ENCODE data around the gene PRSS36. TPM values are rescaled to one million over a fixed set of nuclear protein-coding genes. Genes with fewer than 3 reads are reported as not detected.

PRSS36 gene
- total RNA-seq, 2 donors from 2014 or later = 4.3 to 4.7 TPM

- peaks cover 4% of the 10 kb centered on the region for H3K4me1 ChIP-seq (replicated peaks)
Measured at GRCh38 chr16:31114468-31114867, 35.4 kb downstream of the PRSS36 start.

GRCh38 chr16:31113121-31114120, 36.4 kb downstream of the PRSS36 start:
- DNase-seq (ENCODE audit: low spot score) = no peak
- intact Hi-C loops (cut with DNase I) = no loop called here
- TF ChIP-seq CTCF (IDR thresholded peaks at IDR 0.05) = no peak
- TF ChIP-seq POLR2AphosphoS5 (IDR thresholded peaks at IDR 0.05) = no peak
- TF ChIP-seq POLR2A (IDR thresholded peaks at IDR 0.05) = no peak
- Histone ChIP-seq H3K27ac (peak overlapping the region; percentile 11 to 17), H3K36me3 (peaks cover 0 to 8% of the 10 kb centered on the region in 2 donors), H3K27me3 (replicated peaks; ENCODE audit: insufficient read depth) (no peaks in the 10 kb centered on the region), H3K9me3 (no peaks in the 10 kb centered on the region), H3K4me1 (replicated peaks) (peaks cover 11% of the 10 kb centered on the region), H3K4me3 (no peak overlapping the region)
- WGBS = 64% methylated on average over 5 of the region's 5 CpGs

More at GRCh38 chr16:31114468-31114867, 35.4 kb downstream of the PRSS36 start:
- DNase-seq (ENCODE audit: low spot score) = no peak
- peak; percentile 18 for TF ChIP-seq POLR2AphosphoS5 (IDR thresholded peaks at IDR 0.05)
- no peak for TF ChIP-seq CTCF (IDR thresholded peaks at IDR 0.05)
- Histone ChIP-seq H3K27me3 (replicated peaks; ENCODE audit: insufficient read depth) (no peaks in the 10 kb centered on the region), H3K27ac (peak overlapping the region; percentile 16 to 17), H3K9me3 (no peaks in the 10 kb centered on the region), H3K4me3 (no peak overlapping the region), H3K36me3 (peaks cover 0 to 8% of the 10 kb centered on the region in 2 donors)
- WGBS = 50% methylated on average over 8 of the region's 8 CpGs
- intact Hi-C loops (cut with DNase I) = no loop called here

- intact Hi-C loops (cut with DNase I) = no loop called here
- no peak overlapping the region for H3K27ac ChIP-seq
- no peaks in the 10 kb centered on the region for H3K9me3 ChIP-seq
- WGBS = 65% methylated on average over 2 of the region's 2 CpGs
- peaks cover 11% of the 10 kb centered on the region for H3K4me1 ChIP-seq (replicated peaks)
- H3K4me3 ChIP-seq = no peak overlapping the region
- DNase-seq (ENCODE audit: low spot score) = no peak
- TF ChIP-seq POLR2A (IDR thresholded peaks at IDR 0.05) = no peak
- no peak for TF ChIP-seq POLR2AphosphoS5 (IDR thresholded peaks at IDR 0.05)
- TF ChIP-seq CTCF (IDR thresholded peaks at IDR 0.05) = no peak
- H3K36me3 ChIP-seq = peaks cover 0 to 8% of the 10 kb centered on the region in 2 donors
- no peaks in the 10 kb centered on the region for H3K27me3 ChIP-seq (replicated peaks; ENCODE audit: insufficient read depth)
Measured at GRCh38 chr16:31112711-31113110, 37.2 kb downstream of the PRSS36 start.

GRCh38 chr16:31111881-31112466, 37.9 kb downstream of the PRSS36 start:
- intact Hi-C loops (cut with DNase I) = no loop called here
- Histone ChIP-seq H3K4me1 (replicated peaks) (peaks cover 10% of the 10 kb centered on the region), H3K27me3 (replicated peaks; ENCODE audit: insufficient read depth) (no peaks in the 10 kb centered on the region), H3K36me3 (peaks cover 0 to 8% of the 10 kb centered on the region in 2 donors), H3K9me3 (no peaks in the 10 kb centered on the region), H3K4me3 (no peak overlapping the region), H3K27ac (no peak overlapping the region)
- WGBS = 88% methylated on average over 20 of the region's 23 CpGs
- no peak for TF ChIP-seq POLR2AphosphoS5 (IDR thresholded peaks at IDR 0.05)
- TF ChIP-seq POLR2A (IDR thresholded peaks at IDR 0.05) = no peak
- no peak for TF ChIP-seq CTCF (IDR thresholded peaks at IDR 0.05)
- no peak for DNase-seq (ENCODE audit: low spot score)

Measured in prostate gland (tissue), 2 donors.